CD14-positive monocyte (primary cell): Measurements from ENCODE around the gene RWDD1. TPM values are rescaled to one million over a fixed set of nuclear protein-coding genes. Genes with fewer than 3 reads are reported as not detected.
A peak's percentile ranks its signal among the peaks of the same experiment; 100 is the strongest.

Experiments used
- DNase-seq, 3 donors: peaks; one replicate each; pipeline ENCODE4 v3.0.0-alpha.2; 2011 to 2022
- H2AFZ ChIP-seq: 2 replicates; pipeline ENCODE4 v1.6.0; 2012; ENCODE audit warnings: mild to moderate bottlenecking, low read depth, low read length, inconsistent platforms; ENCODE audit not compliant: insufficient read depth, poor library complexity, severe bottlenecking
- H3K27ac ChIP-seq, 2 donors: 1 replicate in 1 of 2; 2 replicates in 1 of 2; pipeline ENCODE4 v1.5.1; 2012 to 2013; ENCODE audit warnings: low read length in 2 of 2, control low read depth in 1 of 2, inconsistent platforms in 1 of 2, low read depth in 1 of 2, mild to moderate bottlenecking in 1 of 2
- H3K27me3 ChIP-seq, 2 donors: one replicate each; pipeline versions ENCODE4 v1.6.0 to v1.6.1; 2011 to 2013; ENCODE audit warnings: low read length in 2 of 2; ENCODE audit not compliant: control insufficient read depth in 2 of 2, insufficient read depth in 2 of 2
- H3K36me3 ChIP-seq, 2 donors: replicated peaks in 1 of 2; 1 replicate in 1 of 2; 2 replicates in 1 of 2; pipeline versions ENCODE4 v1.5.1 to v1.6.1; 2012 to 2013; ENCODE audit warnings: low read length in 2 of 2, control low read depth in 1 of 2, inconsistent platforms in 1 of 2, mild to moderate bottlenecking in 1 of 2; ENCODE audit not compliant: insufficient read depth in 2 of 2, control insufficient read depth in 1 of 2
- H3K4me1 ChIP-seq, 2 donors: 1 replicate in 1 of 2; 2 replicates in 1 of 2; pipeline versions ENCODE4 v1.5.1 to v1.6.1; 2012 to 2013; ENCODE audit warnings: low read length in 2 of 2, control low read depth in 1 of 2, inconsistent platforms in 1 of 2, mild to moderate bottlenecking in 1 of 2, moderate library complexity in 1 of 2; ENCODE audit not compliant: insufficient read depth in 2 of 2, control insufficient read depth in 1 of 2
- H3K4me2 ChIP-seq: replicated peaks from 2 replicates; pipeline ENCODE3; 2012; ENCODE audit warnings: low read length, moderate library complexity, mild to moderate bottlenecking; ENCODE audit not compliant: poor library complexity, severe bottlenecking; ENCODE audit errors: extremely low read depth
- H3K4me3 ChIP-seq, 3 experiments: fragments of 200-600 bp in 1 of 3; sonication (generic) in 1 of 3; replicated peaks in 1 of 3; 1 replicate in 2 of 3; 2 replicates in 1 of 3; pipeline ENCODE4 v1.5.1; 2011 to 2013; ENCODE audit warnings: low read length in 3 of 3, mild to moderate bottlenecking in 3 of 3, control low read depth in 2 of 3, low read depth in 2 of 3, inconsistent platforms in 1 of 3, moderate library complexity in 1 of 3
- H3K79me2 ChIP-seq: 2 replicates; pipeline ENCODE4 v1.6.0; 2012; ENCODE audit warnings: mild to moderate bottlenecking, control low read depth, inconsistent platforms, low read length, moderate library complexity; ENCODE audit not compliant: insufficient read depth
- H3K9ac ChIP-seq: 2 replicates; pipeline ENCODE4 v1.6.0; 2017; ENCODE audit warnings: low read length, mild to moderate bottlenecking; ENCODE audit not compliant: insufficient read depth, poor library complexity, severe bottlenecking
- H3K9me3 ChIP-seq, 2 donors: replicated peaks in 1 of 2; 1 replicate in 1 of 2; 2 replicates in 1 of 2; pipeline versions ENCODE4 v1.5.1 to v1.6.1; 2012 to 2013; ENCODE audit warnings: low read length in 2 of 2, control low read depth in 1 of 2; ENCODE audit not compliant: control insufficient read depth in 1 of 2, insufficient read depth in 1 of 2
- H4K20me1 ChIP-seq: 2 replicates; pipeline ENCODE4 v1.6.0; 2012; ENCODE audit warnings: mild to moderate bottlenecking, low read length, control low read depth, moderate library complexity; ENCODE audit not compliant: insufficient read depth
- H3K27ac Mint-ChIP-seq, 7 donors: one replicate each; pipeline ENCODE4 v1.8.0; 2020; ENCODE audit warnings: mild to moderate bottlenecking in 7 of 7, mixed read lengths in 7 of 7, moderate library complexity in 6 of 7, inconsistent platforms in 2 of 7
- H3K27me3 Mint-ChIP-seq, 3 donors: one replicate each; pipeline ENCODE4 v1.8.0; 2021 to 2022; ENCODE audit warnings: low read depth in 3 of 3, mild to moderate bottlenecking in 3 of 3, mixed read lengths in 3 of 3, moderate library complexity in 3 of 3, inconsistent platforms in 1 of 3
- H3K36me3 Mint-ChIP-seq, 2 donors: one replicate each; pipeline ENCODE4 v1.8.0; 2020; ENCODE audit warnings: mixed read lengths in 2 of 2, inconsistent platforms in 1 of 2, mild to moderate bottlenecking in 1 of 2
- H3K4me1 Mint-ChIP-seq: one replicate; pipeline ENCODE4 v1.8.0; 2020; ENCODE audit warnings: mild to moderate bottlenecking, mixed read lengths
- H3K4me3 Mint-ChIP-seq, 2 donors: one replicate each; pipeline ENCODE4 v1.8.0; 2020; ENCODE audit warnings: mild to moderate bottlenecking in 2 of 2, mixed read lengths in 2 of 2, moderate library complexity in 1 of 2
- H3K9me3 Mint-ChIP-seq, 7 donors: one replicate each; pipeline ENCODE4 v1.8.0; 2020 to 2022; ENCODE audit warnings: mixed read lengths in 7 of 7, mild to moderate bottlenecking in 6 of 7, moderate library complexity in 6 of 7, inconsistent platforms in 2 of 7
- whole genome bisulfite sequencing: methylation state at CpG from one replicate; pipeline ENCODE4 v1.1.5; 2013; ENCODE audit warnings: missing lambda C conversion rate; ENCODE audit not compliant: insufficient coverage; 5-methylcytosine and 5-hydroxymethylcytosine counted together
- intact Hi-C, 2 donors: fragments of 100-400 bp; cut with micrococcal nuclease; formaldehyde crosslinking; loops; one replicate each; pipeline versions ENCODE4 v1.15.0 to v1.15.1; 2023
- polyA minus RNA-seq: library from RNA; depleted of rRNA, polyadenylated mRNA; stranded (reverse); fragments of >200 nt; gene quantifications from 2 replicates; pipeline ENCODE4 v1.2.3, GENCODE V29; 2012
- polyA plus RNA-seq, 3 donors: library from polyadenylated mRNA; depleted of rRNA in 1 of 3; unstranded in 2 of 3; stranded (reverse) in 1 of 3; fragments of 300-500 nt in 2 of 3; fragments of >200 nt in 1 of 3; fragmentation: Illumina TruSeq in 2 of 3; gene quantifications; 1 replicate in 2 of 3; 2 replicates in 1 of 3; pipeline ENCODE4 v1.2.3, GENCODE V29; 2012 to 2021
- total RNA-seq, 12 experiments: library from RNA in 1 of 12; stranded (reverse) in 1 of 12; fragments of 120-200 nt in 1 of 12; gene quantifications; one replicate each; pipeline ENCODE4 v1.2.4 and lab custom pipeline; 2013 to 2026; ENCODE audit warnings: mixed read lengths in 6 of 12, inconsistent platforms in 1 of 12
- TF ChIP-seq, protein P1 (sequence below): fragments of 200-600 bp; IDR thresholded peaks from one replicate; pipeline ENCODE4 v1.8.0; 2022; ENCODE audit warnings: antibody characterized with exemption, mild to moderate bottlenecking

Gene RWDD1, protein sequence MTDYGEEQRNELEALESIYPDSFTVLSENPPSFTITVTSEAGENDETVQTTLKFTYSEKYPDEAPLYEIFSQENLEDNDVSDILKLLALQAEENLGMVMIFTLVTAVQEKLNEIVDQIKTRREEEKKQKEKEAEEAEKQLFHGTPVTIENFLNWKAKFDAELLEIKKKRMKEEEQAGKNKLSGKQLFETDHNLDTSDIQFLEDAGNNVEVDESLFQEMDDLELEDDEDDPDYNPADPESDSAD
- 52.5 TPM for total RNA-seq (2013)
- 10 to 100 TPM; 11.8 to 45.5 (median 34.7) TPM for polyA plus RNA-seq
- polyA minus RNA-seq, result 5.3 and 11.6 TPM in 2 replicates
- 3.5 to 31.1 (median 23.8) reads per million in 11 experiments for total RNA-seq (lab: John Stamatoyannopoulos, UW)

DNA sequence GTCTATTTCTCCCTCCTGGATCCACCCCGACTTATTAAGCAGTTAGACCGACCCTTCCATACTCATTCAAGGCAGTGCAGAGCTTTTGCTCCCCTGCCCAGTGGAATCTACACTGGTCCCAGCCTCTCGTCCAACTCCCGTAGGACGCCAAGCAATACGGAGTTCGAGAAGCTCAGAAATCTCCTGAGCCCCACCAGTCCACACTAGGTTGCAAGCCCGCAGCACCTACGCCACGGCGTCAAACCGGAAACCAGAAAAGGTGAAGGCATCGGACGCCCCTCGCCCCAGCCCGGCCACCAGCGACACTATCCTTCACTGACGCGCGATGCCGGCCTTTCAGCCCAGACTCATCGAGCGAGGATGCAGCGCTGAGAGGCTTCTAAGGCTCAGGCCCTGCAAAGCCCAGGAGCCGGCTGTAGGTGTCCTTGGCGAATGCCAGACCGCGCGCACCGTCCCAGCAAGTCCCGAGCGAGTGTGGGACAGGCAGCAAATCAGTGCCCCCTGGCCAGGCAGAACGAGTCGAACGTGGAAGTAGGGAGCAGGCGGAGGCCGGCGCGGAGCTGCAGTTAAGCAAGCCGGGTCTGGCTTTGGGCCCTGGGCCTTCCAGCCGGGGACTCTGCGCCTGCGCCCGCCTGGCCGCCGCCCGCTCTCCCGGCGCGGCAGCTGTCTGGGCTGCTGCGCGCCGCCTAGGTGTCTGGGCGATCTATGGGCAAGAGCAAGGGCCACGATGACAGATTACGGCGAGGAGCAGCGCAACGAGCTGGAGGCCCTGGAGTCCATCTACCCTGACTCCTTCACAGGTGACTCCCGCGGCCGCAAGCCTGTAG lies at the start of gene RWDD1:
Gene RWDD1, plus strand, starts transcription at position 649 of the 827 bp plus-strand sequence. Its CDS starts 79 bp downstream, at position 728.
- peaks cover 56% of the 10 kb centered on the region for H3K4me1 Mint-ChIP-seq
- H3K9me3 ChIP-seq, result peaks cover 5 to 8% of the 10 kb centered on the region in 2 donors
- H3K4me2 ChIP-seq, result peak within 1 kb of the TSS; percentile 84
- H3K4me3 ChIP-seq, result peak within 1 kb of the TSS; percentile 87 to 92 (median 89)
- no peaks in the 10 kb centered on the region for H4K20me1 ChIP-seq
- intact Hi-C loops, result loop anchor here in 1 of 2 donors (5.0 kb wide), 1 partner anchor 96 kb away; the partner anchor contains the start of gene ZUP1
- WGBS, result 0% methylated on average over 59 of the region's 62 CpGs
- peaks cover 4 to 14% of the 10 kb centered on the region in 2 donors for H3K36me3 ChIP-seq
- peak within 1 kb of the TSS; percentile 94 to 99 (median 98) for H3K27ac Mint-ChIP-seq
- peak within 1 kb of the TSS; percentile 96 for H2AFZ ChIP-seq
- peak within 1 kb of the TSS; percentile 96 for H3K9ac ChIP-seq
- H3K9me3 Mint-ChIP-seq, result peaks cover 3 to 9% (median 7%) of the 10 kb centered on the region in 7 donors
- no peaks in the 10 kb centered on the region for H3K27me3 ChIP-seq
- TF ChIP-seq, protein P1, sequence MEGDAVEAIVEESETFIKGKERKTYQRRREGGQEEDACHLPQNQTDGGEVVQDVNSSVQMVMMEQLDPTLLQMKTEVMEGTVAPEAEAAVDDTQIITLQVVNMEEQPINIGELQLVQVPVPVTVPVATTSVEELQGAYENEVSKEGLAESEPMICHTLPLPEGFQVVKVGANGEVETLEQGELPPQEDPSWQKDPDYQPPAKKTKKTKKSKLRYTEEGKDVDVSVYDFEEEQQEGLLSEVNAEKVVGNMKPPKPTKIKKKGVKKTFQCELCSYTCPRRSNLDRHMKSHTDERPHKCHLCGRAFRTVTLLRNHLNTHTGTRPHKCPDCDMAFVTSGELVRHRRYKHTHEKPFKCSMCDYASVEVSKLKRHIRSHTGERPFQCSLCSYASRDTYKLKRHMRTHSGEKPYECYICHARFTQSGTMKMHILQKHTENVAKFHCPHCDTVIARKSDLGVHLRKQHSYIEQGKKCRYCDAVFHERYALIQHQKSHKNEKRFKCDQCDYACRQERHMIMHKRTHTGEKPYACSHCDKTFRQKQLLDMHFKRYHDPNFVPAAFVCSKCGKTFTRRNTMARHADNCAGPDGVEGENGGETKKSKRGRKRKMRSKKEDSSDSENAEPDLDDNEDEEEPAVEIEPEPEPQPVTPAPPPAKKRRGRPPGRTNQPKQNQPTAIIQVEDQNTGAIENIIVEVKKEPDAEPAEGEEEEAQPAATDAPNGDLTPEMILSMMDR, result no peak
- H3K4me1 ChIP-seq, result peaks cover 38 to 46% of the 10 kb centered on the region in 2 donors
- H3K4me3 Mint-ChIP-seq, result peak within 1 kb of the TSS; percentile 99
- H3K79me2 ChIP-seq, result peaks cover 58% of the 10 kb centered on the region
- H3K36me3 Mint-ChIP-seq, result peaks cover 12 to 13% of the 10 kb centered on the region in 2 donors
- H3K27ac ChIP-seq, result peak within 1 kb of the TSS; percentile 91 to 96
- peaks cover 0 to 2% (median 0%) of the 10 kb centered on the region in 3 donors for H3K27me3 Mint-ChIP-seq
- DNase-seq, result peak; percentile 97 to 98 (median 98)

DNA sequence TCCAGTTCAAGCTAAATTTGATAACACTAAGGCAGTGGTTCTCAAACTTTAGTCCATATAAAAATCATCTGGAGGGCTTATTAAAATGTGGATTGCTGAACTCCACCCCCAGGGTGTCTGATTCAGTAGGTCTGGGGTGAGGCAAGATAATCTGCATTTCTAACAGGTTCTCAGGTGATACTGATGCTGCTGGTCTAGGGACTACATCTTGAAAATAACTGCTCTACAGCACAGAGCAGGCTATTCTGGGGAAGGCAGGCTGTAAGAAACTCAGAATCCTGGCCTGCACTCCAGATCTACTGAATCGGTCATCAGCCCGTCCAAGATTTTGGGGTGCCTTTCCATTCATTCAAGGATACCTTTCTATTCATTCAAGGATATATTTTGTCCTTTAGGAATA lies 48.4 kb upstream of the RWDD1 start:
- no CpG with 5 or more reads among the region's 2 CpGs for WGBS
- no peaks in the 10 kb centered on the region for H3K27me3 ChIP-seq
- no peaks in the 10 kb centered on the region for H3K36me3 Mint-ChIP-seq
- H3K27ac ChIP-seq, result no peak overlapping the region
- H3K9me3 Mint-ChIP-seq, result peaks cover 0 to 3% (median 0%) of the 10 kb centered on the region in 7 donors
- no peak overlapping the region for H3K27ac Mint-ChIP-seq
- no peak overlapping the region for H3K4me2 ChIP-seq
- no peaks in the 10 kb centered on the region for H3K36me3 ChIP-seq
- no peaks in the 10 kb centered on the region for H3K79me2 ChIP-seq
- intact Hi-C loops, result no loop called here
- no peaks in the 10 kb centered on the region for H3K4me1 Mint-ChIP-seq
- no peak overlapping the region for H3K9ac ChIP-seq
- TF ChIP-seq, protein P1, result no peak
- H3K4me3 Mint-ChIP-seq, result no peak overlapping the region
- H4K20me1 ChIP-seq, result no peaks in the 10 kb centered on the region
- H3K27me3 Mint-ChIP-seq, result peaks cover 0 to 2% (median 0%) of the 10 kb centered on the region in 3 donors
- no peaks in the 10 kb centered on the region for H3K9me3 ChIP-seq
- no peaks in the 10 kb centered on the region for H3K4me1 ChIP-seq
- H2AFZ ChIP-seq, result no peak overlapping the region
- H3K4me3 ChIP-seq, result no peak overlapping the region
- no peak for DNase-seq
